T-cell (primary cell): ENCODE data around the gene IQGAP1. TPM values are rescaled to one million over a fixed set of nuclear protein-coding genes. Genes with fewer than 3 reads are reported as not detected.
"Not testable (repeated sequence)": the region's sequence is repeated elsewhere in the genome, so short reads cannot be mapped to it uniquely, and the experiment has no call there.

Experiments used
- ATAC-seq, 4 experiments: fragments of 200-7000 bp in 3 of 4; fragments of 150-1000 bp in 1 of 4; cut with Tn5 transposase; replicated peaks in 1 of 4; 1 replicate in 3 of 4; 2 replicates in 1 of 4; pipeline ENCODE4 v1.10.0; 2021; ENCODE audit warnings: moderate library complexity in 3 of 4, mild to moderate bottlenecking in 2 of 4, moderate number of reproducible peaks in 1 of 4
- CTCF ChIA-PET, 2 donors: fragments of 300-600 bp; sonication (Branson Sonifier 250); formaldehyde crosslinking; loops; one replicate each; lab custom pipeline; 2022; ENCODE audit warnings: antibody characterized with exemption in 2 of 2; lab: Charles Lee
- POLR2A ChIA-PET, 2 donors: fragments of 300-600 bp; sonication (Branson Sonifier 250); formaldehyde crosslinking; loops; one replicate each; lab custom pipeline; 2022; ENCODE audit warnings: antibody characterized with exemption in 2 of 2; lab: Charles Lee
- DNase-seq, 35 experiments: peaks; one replicate each; pipeline versions ENCODE4 v3.0.0 to v3.0.0-alpha.2; 2013 to 2023
- H3K27ac ChIP-seq: one replicate; pipeline ENCODE4 v1.5.1; 2013; ENCODE audit warnings: low read length
- H3K27me3 ChIP-seq, 2 experiments: replicated peaks in 1 of 2; 1 replicate in 1 of 2; 2 replicates in 1 of 2; pipeline versions ENCODE4 v1.6.1 to v1.7.0; 2013; ENCODE audit warnings: low read length in 1 of 2, mixed read lengths in 1 of 2; ENCODE audit not compliant: control insufficient read depth in 2 of 2, insufficient read depth in 2 of 2; ENCODE audit errors: extremely low read depth in 1 of 2
- H3K36me3 ChIP-seq, 2 donors: 1 replicate in 1 of 2; 2 replicates in 1 of 2; pipeline versions ENCODE4 v1.6.1 to v1.7.0; 2013; ENCODE audit warnings: low read length in 1 of 2; ENCODE audit not compliant: control insufficient read depth in 2 of 2, insufficient read depth in 1 of 2; ENCODE audit errors: extremely low read depth in 1 of 2
- H3K4me1 ChIP-seq, 2 experiments: 1 replicate in 1 of 2; 2 replicates in 1 of 2; pipeline versions ENCODE4 v1.6.1 to v1.7.0; 2013; ENCODE audit warnings: low read length in 2 of 2, mixed read lengths in 1 of 2; ENCODE audit not compliant: insufficient read depth in 2 of 2, control insufficient read depth in 1 of 2; ENCODE audit errors: extremely low read depth in 1 of 2
- H3K4me3 ChIP-seq, 2 donors: 1 replicate in 1 of 2; 2 replicates in 1 of 2; pipeline versions ENCODE4 v1.5.1 to v1.7.0; 2013; ENCODE audit warnings: mild to moderate bottlenecking in 2 of 2, low read length in 1 of 2, moderate library complexity in 1 of 2; ENCODE audit not compliant: control insufficient read depth in 1 of 2; ENCODE audit errors: extremely low read depth in 1 of 2
- H3K9me3 ChIP-seq: 2 replicates; pipeline ENCODE4 v1.7.0; 2013
- H3K27ac Mint-ChIP-seq, 2 donors: one replicate each; pipeline ENCODE4 v1.8.0; 2020 to 2021; ENCODE audit warnings: mild to moderate bottlenecking in 2 of 2, mixed read lengths in 2 of 2
- H3K27me3 Mint-ChIP-seq, 2 donors: one replicate each; pipeline ENCODE4 v1.8.0; 2021 to 2022; ENCODE audit warnings: mixed read lengths in 2 of 2
- H3K36me3 Mint-ChIP-seq: one replicate; pipeline ENCODE4 v1.8.0; 2021; ENCODE audit warnings: mixed read lengths
- H3K4me1 Mint-ChIP-seq, 3 donors: one replicate each; pipeline ENCODE4 v1.8.0; 2020 to 2022; ENCODE audit warnings: mixed read lengths in 3 of 3, mild to moderate bottlenecking in 1 of 3
- H3K4me3 Mint-ChIP-seq, 3 donors: one replicate each; pipeline ENCODE4 v1.8.0; 2020 to 2022; ENCODE audit warnings: mild to moderate bottlenecking in 3 of 3, mixed read lengths in 3 of 3, moderate library complexity in 3 of 3
- H3K9me3 Mint-ChIP-seq, 3 donors: one replicate each; pipeline ENCODE4 v1.8.0; 2020 to 2022; ENCODE audit warnings: mixed read lengths in 3 of 3
- WGBS: methylation state at CpG from one replicate; pipeline ENCODE4 v1.1.5; 2013; ENCODE audit warnings: missing lambda C conversion rate; ENCODE audit not compliant: insufficient coverage; 5-methylcytosine and 5-hydroxymethylcytosine counted together
- total RNA-seq, 35 experiments: library from RNA in 6 of 35; stranded (reverse) in 6 of 35; fragments of 120-200 nt in 1 of 35; gene quantifications; one replicate each; pipeline versions ENCODE4 v1.2.1 to v1.2.4 and lab custom pipeline; 2013 to 2026

Gene IQGAP1
- total RNA-seq, 5 donors from 2014 or later (not counting 1 experiment from before 2014, with no cell fraction given) = 125 to 158 (median 127) TPM

DNA sequence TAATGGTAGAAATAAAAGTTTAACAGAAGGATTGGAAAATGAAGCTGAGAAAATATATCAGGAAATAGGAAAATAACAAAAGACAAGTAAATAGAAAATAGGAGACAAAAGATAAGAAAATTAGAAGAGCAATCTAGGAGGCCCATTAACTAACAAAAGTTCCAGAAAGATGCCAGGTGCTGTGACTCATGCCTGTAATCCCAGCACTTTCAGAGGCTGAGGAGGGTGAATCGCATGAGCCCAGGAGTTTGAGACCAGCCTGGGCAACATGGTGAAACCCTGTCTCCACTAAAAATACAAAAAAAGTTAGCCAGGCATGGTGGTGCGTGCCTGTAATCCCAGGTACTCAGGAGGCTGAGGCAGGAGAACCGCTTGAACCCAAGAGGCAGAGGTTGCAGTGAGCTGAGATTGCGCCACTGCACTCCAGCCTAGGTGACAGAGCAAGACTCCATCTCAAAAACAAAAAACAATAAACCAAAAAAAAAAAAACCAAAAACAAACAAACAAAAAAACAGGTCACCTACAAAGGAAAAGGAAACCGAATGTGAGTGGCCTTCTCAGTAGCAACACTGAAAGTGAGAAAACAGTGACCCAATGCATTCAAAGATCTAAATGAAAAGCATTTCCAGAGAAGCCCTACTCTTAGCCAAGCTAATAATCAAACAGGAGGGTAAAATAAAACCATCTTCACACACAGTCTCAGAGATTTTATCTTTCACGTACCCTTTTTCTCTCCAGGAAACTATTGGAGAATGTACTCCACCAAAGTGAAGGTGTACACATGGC, 136.2 kb downstream of the IQGAP1 start:
- H3K36me3 ChIP-seq, H3K4me1 ChIP-seq, H3K4me3 Mint-ChIP-seq, H3K4me1 Mint-ChIP-seq, H3K27me3 ChIP-seq, ATAC-seq, H3K36me3 Mint-ChIP-seq, H3K4me3 ChIP-seq, DNase-seq, H3K9me3 ChIP-seq, H3K27me3 Mint-ChIP-seq, H3K9me3 Mint-ChIP-seq, H3K27ac Mint-ChIP-seq, H3K27ac ChIP-seq: not testable (repeated sequence)
- ChIA-PET CTCF (interaction anchor here in 1 of 2 donors (0.5 to 1.1 kb wide), 4 partner anchors 10 to 42 kb away, joined by 3 to 5 read pairs (median 4); no protein-coding TSS in a partner anchor), POLR2A (interaction anchor here (0.6 kb wide), 4 partner anchors 11 to 957 kb away, joined by 3 to 6 read pairs (median 4); no protein-coding TSS in a partner anchor)
- 100% methylated on average over 1 of the region's 6 CpGs for WGBS

DNA sequence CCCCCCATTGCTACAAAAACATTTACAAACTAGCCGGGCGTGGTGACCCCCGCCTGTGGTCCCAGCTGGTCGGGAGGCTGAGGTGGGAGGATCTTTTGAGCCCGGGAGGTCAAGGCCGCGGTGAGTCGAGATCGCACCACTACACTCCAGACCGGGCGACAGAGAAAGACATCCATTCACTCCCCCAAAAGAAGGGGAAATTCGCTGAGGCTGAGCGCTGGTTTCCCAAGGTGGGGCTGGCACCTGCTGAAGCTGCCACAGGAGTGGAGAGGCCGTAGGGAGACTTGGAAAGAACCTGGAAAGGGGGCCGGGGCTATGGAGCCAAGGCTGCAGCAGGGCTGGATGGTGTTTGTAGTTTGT, 140.9 kb downstream of the IQGAP1 start:
- Mint-ChIP-seq H3K27ac (peak overlapping the region; percentile 62 to 86), H3K27me3 (no peaks in the 10 kb centered on the region), H3K4me1 (peaks cover 38 to 43% (median 39%) of the 10 kb centered on the region in 3 donors), H3K4me3 (peak overlapping the region; percentile 81 to 95 (median 84)), H3K9me3 (no peaks in the 10 kb centered on the region), H3K36me3 (no peaks in the 10 kb centered on the region)
- peak overlapping the region; percentile 59 for H3K27ac ChIP-seq
- ChIA-PET CTCF (interaction anchor here in 1 of 2 donors (2.8 kb wide), 1 partner anchor 11 kb away, joined by 24 read pairs; no protein-coding TSS in a partner anchor), POLR2A (interaction anchor here (0.6 kb wide), 2 partner anchors 17 to 128 kb away, joined by 4 to 5 read pairs; no protein-coding TSS in a partner anchor)
- no peaks in the 10 kb centered on the region for H3K9me3 ChIP-seq
- no peak for ATAC-seq
- H3K27me3 ChIP-seq = no peaks in the 10 kb centered on the region
- H3K36me3 ChIP-seq = no peaks in the 10 kb centered on the region
- peaks cover 21 to 26% of the 10 kb centered on the region in 2 experiments for H3K4me1 ChIP-seq
- H3K4me3 ChIP-seq = peak overlapping the region in 1 of 2 donors; percentile 59
- 79% methylated on average over 4 of the region's 15 CpGs for WGBS
- DNase-seq = no peak

DNA sequence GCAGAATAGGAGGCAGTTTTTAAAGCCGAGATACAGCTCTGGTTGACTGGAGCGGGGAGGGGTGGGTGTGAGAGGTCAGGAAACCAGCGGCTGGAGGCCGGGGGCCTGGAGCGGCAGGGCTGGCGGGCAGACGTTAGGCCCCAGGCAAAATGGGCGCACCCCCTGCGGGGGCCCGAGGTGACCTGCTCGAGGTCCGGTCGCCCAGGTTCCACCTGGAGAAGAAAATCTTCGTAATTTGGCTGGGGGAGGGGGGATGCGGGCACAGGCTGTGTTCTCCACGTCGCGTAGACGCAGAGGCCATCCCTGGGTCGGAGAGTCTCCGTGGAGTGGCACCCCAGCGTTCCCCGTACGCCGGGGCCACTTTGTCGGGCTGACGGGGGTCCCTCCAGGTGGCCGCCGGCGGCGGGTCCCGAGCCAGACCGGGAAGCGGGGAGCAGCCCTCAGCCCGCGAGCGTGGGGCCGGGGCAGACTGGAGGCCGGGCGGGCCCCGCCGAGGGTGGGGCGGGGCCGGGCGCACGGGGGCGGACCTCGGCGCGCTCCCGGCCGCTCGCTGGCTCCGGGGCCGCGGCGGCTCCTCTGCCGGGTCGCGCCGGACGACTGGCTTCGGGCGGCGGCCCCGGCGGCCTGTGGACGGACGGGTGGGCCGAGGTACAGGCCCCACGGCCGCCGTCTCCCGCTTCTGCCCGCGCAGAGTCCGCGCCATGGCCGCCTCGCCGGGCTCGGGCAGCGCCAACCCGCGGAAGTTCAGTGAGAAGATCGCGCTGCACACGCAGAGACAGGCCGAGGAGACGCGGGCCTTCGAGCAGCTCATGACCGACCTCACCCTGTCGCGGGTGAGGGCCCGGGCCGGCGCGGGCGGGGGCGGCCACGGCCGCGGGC, 141.6 kb downstream of the IQGAP1 start, which contains the start of gene CRTC3:
TSS of gene CRTC3 (plus strand) at position 553 of the 879 bp plus-strand sequence. CDS start at position 702, 149 bp downstream.
- peak; percentile 84 to 86 (median 85) for ATAC-seq
- under 1% methylated on average over 102 of the region's 104 CpGs for WGBS
- Mint-ChIP-seq H3K4me3 (peak within 1 kb of the TSS; percentile 90 to 96 (median 95)), H3K27me3 (no peaks in the 10 kb centered on the region), H3K27ac (peak within 1 kb of the TSS; percentile 86 to 87), H3K36me3 (no peaks in the 10 kb centered on the region), H3K4me1 (peaks cover 45 to 49% (median 46%) of the 10 kb centered on the region in 3 donors), H3K9me3 (no peaks in the 10 kb centered on the region)
- Histone ChIP-seq H3K27ac (peak within 1 kb of the TSS; percentile 59), H3K9me3 (no peaks in the 10 kb centered on the region), H3K4me1 (peaks cover 23 to 31% of the 10 kb centered on the region in 2 experiments), H3K4me3 (peak within 1 kb of the TSS; percentile 64 to 93), H3K27me3 (no peaks in the 10 kb centered on the region), H3K36me3 (peaks cover 0 to under 1% of the 10 kb centered on the region in 2 donors)
- DNase-seq = peak; percentile 22 to 77 (median 53)
- CTCF ChIA-PET = interaction anchor here in 1 of 2 donors (1.1 to 2.8 kb wide), 2 partner anchors 10 to 168 kb away, joined by 3 to 24 read pairs; no protein-coding TSS in a partner anchor
- POLR2A ChIA-PET = interaction anchor here (0.5 to 0.6 kb wide), 4 partner anchors 10 to 208 kb away, joined by 3 to 5 read pairs (median 4); no protein-coding TSS in a partner anchor

DNA sequence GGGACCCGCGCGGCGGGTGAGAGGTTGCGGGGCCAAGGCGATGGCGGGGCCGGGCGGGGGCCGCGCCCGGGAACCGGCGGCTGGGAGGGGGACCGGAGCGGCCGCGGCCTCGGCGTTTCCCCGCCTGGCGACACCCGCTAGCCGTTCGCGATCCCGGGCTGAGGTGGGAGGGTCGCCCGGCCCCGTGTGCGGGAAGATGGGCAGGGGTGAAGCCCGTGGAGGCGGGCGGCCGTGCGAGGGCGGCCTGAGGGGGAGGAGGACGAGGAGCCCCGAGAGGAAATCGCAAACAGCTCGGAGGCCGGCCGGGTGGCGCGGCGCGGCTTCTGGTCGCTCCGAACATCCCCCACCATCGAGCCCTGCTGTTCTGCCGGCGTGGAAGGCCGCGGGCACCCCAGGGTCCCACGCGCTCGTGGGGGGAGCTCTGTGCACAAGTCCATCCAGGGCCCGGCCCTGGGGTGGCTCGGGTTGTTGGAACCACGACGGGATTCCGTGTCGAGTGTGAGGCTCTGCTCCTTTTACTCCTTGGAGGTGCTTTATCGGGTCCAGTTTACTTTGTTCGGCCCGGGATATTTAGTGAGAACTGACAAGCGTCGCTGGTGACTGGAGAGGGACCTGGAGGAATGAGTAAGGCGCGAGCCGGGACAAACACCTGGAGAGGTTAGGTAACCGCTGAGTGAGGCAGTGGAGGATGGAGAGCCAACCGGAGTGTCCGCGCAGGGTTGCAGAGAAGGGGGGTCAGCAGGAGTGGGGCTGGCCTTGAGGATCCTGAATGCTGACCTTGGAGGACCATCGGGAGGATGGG, 142.4 kb downstream of the IQGAP1 start:
- peak overlapping the region; percentile 75 to 87 for H3K27ac Mint-ChIP-seq
- POLR2A ChIA-PET = interaction anchor here (0.6 to 1.7 kb wide), 6 partner anchors 9 to 187 kb away, joined by 3 to 13 read pairs (median 4); partner anchors contain the start of gene BLM (in 1 of the 2)
- CTCF ChIA-PET = interaction anchor here (1.0 to 2.8 kb wide), 6 partner anchors 9 to 168 kb away, joined by 3 to 24 read pairs (median 4); no protein-coding TSS in a partner anchor
- peak overlapping the region; percentile 64 to 93 for H3K4me3 ChIP-seq
- H3K9me3 Mint-ChIP-seq = no peaks in the 10 kb centered on the region
- H3K27ac ChIP-seq = peak overlapping the region; percentile 18
- H3K36me3 ChIP-seq = peaks cover 0 to 2% of the 10 kb centered on the region in 2 donors
- DNase-seq (peak; percentile 9 to 65 (median 39)), ATAC-seq (peak; percentile 49 to 65 (median 60))
- H3K36me3 Mint-ChIP-seq = no peaks in the 10 kb centered on the region
- no peaks in the 10 kb centered on the region for H3K27me3 Mint-ChIP-seq
- no peaks in the 10 kb centered on the region for H3K9me3 ChIP-seq
- H3K4me3 Mint-ChIP-seq = peak overlapping the region; percentile 90 to 96 (median 95)
- H3K4me1 ChIP-seq = peaks cover 23 to 37% of the 10 kb centered on the region in 2 experiments
- H3K27me3 ChIP-seq = no peaks in the 10 kb centered on the region
- WGBS = under 1% methylated on average over 69 of the region's 76 CpGs
- H3K4me1 Mint-ChIP-seq = peaks cover 52 to 58% (median 53%) of the 10 kb centered on the region in 3 donors

DNA sequence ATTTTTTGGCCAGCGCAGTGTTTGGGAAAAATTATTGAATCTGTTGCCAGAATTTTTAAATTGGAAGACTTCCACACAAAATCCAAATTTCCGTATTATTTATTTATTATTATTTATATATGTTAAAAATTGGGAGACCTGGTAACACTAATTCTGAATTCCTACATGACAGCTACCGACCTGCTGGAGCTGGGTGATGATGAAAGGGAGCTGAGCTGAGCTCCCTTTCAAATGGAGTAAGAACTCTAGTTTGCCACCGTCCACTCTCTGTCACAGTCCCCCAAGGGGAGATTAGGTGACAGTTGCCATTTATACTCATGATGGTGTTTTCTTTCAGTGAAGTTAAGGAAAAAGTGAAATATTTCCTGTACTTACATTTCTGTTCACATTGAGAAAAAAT, 143.1 kb downstream of the IQGAP1 start:
- no peak for ATAC-seq
- ChIA-PET POLR2A (interaction anchor here (0.7 to 1.7 kb wide), 5 partner anchors 9 to 186 kb away, joined by 3 to 13 read pairs (median 4); partner anchors contain the start of gene BLM (in 1 of the 2)), CTCF (interaction anchor here (1.0 to 2.8 kb wide), 6 partner anchors 9 to 169 kb away, joined by 3 to 24 read pairs (median 4); no protein-coding TSS in a partner anchor)
- Histone ChIP-seq H3K4me3 (peak overlapping the region; percentile 64 to 93), H3K36me3 (peaks cover 0 to 2% of the 10 kb centered on the region in 2 donors), H3K27me3 (no peaks in the 10 kb centered on the region), H3K9me3 (no peaks in the 10 kb centered on the region), H3K27ac (no peak overlapping the region), H3K4me1 (peaks cover 27 to 37% of the 10 kb centered on the region in 2 experiments)
- no peaks in the 10 kb centered on the region for H3K36me3 Mint-ChIP-seq
- H3K9me3 Mint-ChIP-seq = no peaks in the 10 kb centered on the region
- DNase-seq = no peak
- no CpG with 5 or more reads among the region's 4 CpGs for WGBS
- peaks cover 59 to 64% (median 60%) of the 10 kb centered on the region in 3 donors for H3K4me1 Mint-ChIP-seq
- H3K4me3 Mint-ChIP-seq = peak overlapping the region; percentile 90 to 96 (median 95)
- H3K27me3 Mint-ChIP-seq = no peaks in the 10 kb centered on the region
- peak overlapping the region; percentile 79 to 87 for H3K27ac Mint-ChIP-seq
